Loucy (cell line): ENCODE measurements around the gene EXOC2.

Experiments used
- H2AFZ ChIP-seq: fragments of 200-600 bp; sonication (generic); 2 replicates; pipeline ENCODE4 v1.6.0; 2016; ENCODE audit warnings: antibody characterized with exemption, mild to moderate bottlenecking, low read length, moderate library complexity
- H3F3A ChIP-seq: fragments of 200-600 bp; 2 replicates; pipeline ENCODE4 v1.6.0; 2016; ENCODE audit warnings: antibody characterized with exemption, low read depth, mild to moderate bottlenecking
- H3K27me3 ChIP-seq: fragments of 200-600 bp; sonication (generic); 2 replicates; pipeline ENCODE4 v1.6.1; 2014; ENCODE audit warnings: low read length, mild to moderate bottlenecking; ENCODE audit not compliant: insufficient read depth, poor library complexity, severe bottlenecking
- H3K36me3 ChIP-seq: fragments of 200-600 bp; sonication (generic); 2 replicates; pipeline ENCODE4 v1.6.1; 2016; ENCODE audit warnings: low read length; ENCODE audit not compliant: insufficient read depth
- H3K4me1 ChIP-seq: fragments of 200-600 bp; sonication (generic); 2 replicates; pipeline ENCODE4 v1.5.1; 2014; ENCODE audit warnings: low read length, mild to moderate bottlenecking; ENCODE audit not compliant: insufficient read depth, poor library complexity, severe bottlenecking
- H3K4me2 ChIP-seq: fragments of 200-600 bp; sonication (generic); 2 replicates; pipeline ENCODE4 v1.6.0; 2014; ENCODE audit warnings: antibody characterized with exemption, low read length, low read depth, mild to moderate bottlenecking; ENCODE audit not compliant: poor library complexity, severe bottlenecking
- H3K4me3 ChIP-seq: fragments of 200-600 bp; sonication (generic); 2 replicates; pipeline ENCODE4 v1.5.1; 2014; ENCODE audit warnings: low read length, mild to moderate bottlenecking, mixed read lengths; ENCODE audit not compliant: poor library complexity, severe bottlenecking
- H3K79me2 ChIP-seq: fragments of 200-600 bp; sonication (generic); 2 replicates; pipeline ENCODE4 v1.6.1; 2014; ENCODE audit warnings: low read length; ENCODE audit not compliant: insufficient read depth
- H3K9ac ChIP-seq: fragments of 200-600 bp; sonication (generic); 2 replicates; pipeline ENCODE4 v1.6.0; 2014; ENCODE audit warnings: mild to moderate bottlenecking, low read depth, low read length, moderate library complexity; ENCODE audit not compliant: poor library complexity, severe bottlenecking
- H3K9me2 ChIP-seq: fragments of 200-600 bp; sonication (generic); replicated peaks from 2 replicates; pipeline ENCODE4 v1.6.1; 2016; ENCODE audit warnings: low read depth, low read length, mixed read lengths
- H3K9me3 ChIP-seq: fragments of 200-600 bp; sonication (generic); 2 replicates; pipeline ENCODE4 v1.6.1; 2014; ENCODE audit warnings: mild to moderate bottlenecking, antibody characterized with exemption, low read length, low read depth; ENCODE audit not compliant: insufficient read depth
- H4K20me1 ChIP-seq: fragments of 200-600 bp; sonication (generic); 2 replicates; pipeline ENCODE4 v1.6.0; 2014; ENCODE audit warnings: antibody characterized with exemption, low read length, mild to moderate bottlenecking; ENCODE audit not compliant: insufficient read depth, poor library complexity, severe bottlenecking
- EZH2phosphoT487 ChIP-seq: fragments of 200-600 bp; IDR thresholded peaks from 2 replicates; pipeline ENCODE4 v1.6.1; 2018; ENCODE audit warnings: antibody characterized with exemption, mild to moderate bottlenecking, moderate library complexity, borderline replicate concordance
- TF ChIP-seq, protein P1 (sequence below): fragments of 200-600 bp; sonication (generic); conservative IDR thresholded peaks from 2 replicates; pipeline ENCODE4 v1.5.1; 2014; ENCODE audit warnings: mild to moderate bottlenecking, antibody characterized with exemption, low read length

EXOC2 gene

GRCh38 chr6:650098-650497, 42.8 kb downstream of the EXOC2 start:
- no peaks in the 10 kb centered on the region for H3K9me3 ChIP-seq
- H3K9ac ChIP-seq: no peak overlapping the region
- no peak overlapping the region for H3K4me3 ChIP-seq
- TF ChIP-seq, protein P1, sequence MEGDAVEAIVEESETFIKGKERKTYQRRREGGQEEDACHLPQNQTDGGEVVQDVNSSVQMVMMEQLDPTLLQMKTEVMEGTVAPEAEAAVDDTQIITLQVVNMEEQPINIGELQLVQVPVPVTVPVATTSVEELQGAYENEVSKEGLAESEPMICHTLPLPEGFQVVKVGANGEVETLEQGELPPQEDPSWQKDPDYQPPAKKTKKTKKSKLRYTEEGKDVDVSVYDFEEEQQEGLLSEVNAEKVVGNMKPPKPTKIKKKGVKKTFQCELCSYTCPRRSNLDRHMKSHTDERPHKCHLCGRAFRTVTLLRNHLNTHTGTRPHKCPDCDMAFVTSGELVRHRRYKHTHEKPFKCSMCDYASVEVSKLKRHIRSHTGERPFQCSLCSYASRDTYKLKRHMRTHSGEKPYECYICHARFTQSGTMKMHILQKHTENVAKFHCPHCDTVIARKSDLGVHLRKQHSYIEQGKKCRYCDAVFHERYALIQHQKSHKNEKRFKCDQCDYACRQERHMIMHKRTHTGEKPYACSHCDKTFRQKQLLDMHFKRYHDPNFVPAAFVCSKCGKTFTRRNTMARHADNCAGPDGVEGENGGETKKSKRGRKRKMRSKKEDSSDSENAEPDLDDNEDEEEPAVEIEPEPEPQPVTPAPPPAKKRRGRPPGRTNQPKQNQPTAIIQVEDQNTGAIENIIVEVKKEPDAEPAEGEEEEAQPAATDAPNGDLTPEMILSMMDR: no peak
- TF ChIP-seq EZH2phosphoT487: no peak
- H2AFZ ChIP-seq: no peak overlapping the region
- no peaks in the 10 kb centered on the region for H3K27me3 ChIP-seq
- H3K36me3 ChIP-seq: no peaks in the 10 kb centered on the region
- no peaks in the 10 kb centered on the region for H3F3A ChIP-seq
- no peaks in the 10 kb centered on the region for H4K20me1 ChIP-seq
- H3K4me2 ChIP-seq: no peak overlapping the region
- no peaks in the 10 kb centered on the region for H3K9me2 ChIP-seq
- peaks cover 5% of the 10 kb centered on the region for H3K79me2 ChIP-seq
- peaks cover 24% of the 10 kb centered on the region for H3K4me1 ChIP-seq

- Histone ChIP-seq H3F3A (no peaks in the 10 kb centered on the region), H3K4me2 (no peak overlapping the region), H3K79me2 (peaks cover 13% of the 10 kb centered on the region; the same call in 1 of the 2 replicates), H3K9ac (no peak overlapping the region), H3K27me3 (no peaks in the 10 kb centered on the region), H2AFZ (no peak overlapping the region), H3K36me3 (no peaks in the 10 kb centered on the region), H4K20me1 (no peaks in the 10 kb centered on the region), H3K4me3 (no peak overlapping the region), H3K4me1 (peaks cover 15% of the 10 kb centered on the region), H3K9me3 (no peaks in the 10 kb centered on the region), H3K9me2 (no peaks in the 10 kb centered on the region)
- TF ChIP-seq EZH2phosphoT487: no peak
- TF ChIP-seq, protein P1: no peak
Observed at GRCh38 chr6:642805-643204, 50.1 kb downstream of the EXOC2 start.

DNA sequence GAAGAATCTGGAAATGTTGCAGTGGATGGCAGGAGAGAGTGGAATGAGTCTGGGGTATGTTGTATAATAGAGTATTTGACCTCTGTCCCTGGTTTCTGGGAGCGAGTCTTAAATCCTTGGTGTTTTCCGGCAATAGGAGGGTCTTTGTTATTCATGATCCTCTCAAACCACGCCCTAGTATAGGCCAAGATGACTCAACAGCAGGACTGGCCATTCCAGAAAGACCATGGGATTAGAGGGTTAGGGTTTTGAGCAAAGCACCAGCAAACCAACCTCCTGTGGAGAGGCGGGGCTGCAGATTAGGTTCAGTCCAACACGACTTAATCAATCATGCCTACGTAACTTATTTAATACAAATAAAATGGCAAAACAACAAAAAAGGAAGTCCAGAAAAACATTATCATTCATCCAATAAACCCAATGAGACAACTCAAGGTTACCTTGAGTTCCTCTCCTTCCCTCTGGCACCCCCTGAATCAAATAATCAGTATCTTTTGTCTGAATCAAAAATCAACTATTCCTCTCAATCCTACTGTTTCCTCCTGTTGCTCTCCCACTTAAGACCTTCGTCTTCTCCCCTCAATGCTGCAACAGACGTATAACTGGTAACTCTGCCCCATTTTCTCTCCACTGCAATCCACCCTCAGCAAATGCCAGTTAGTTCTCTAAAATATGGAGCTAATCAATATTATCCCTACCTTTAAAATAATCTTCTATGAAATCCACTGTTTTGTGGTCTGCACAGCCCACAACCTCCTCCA, 51.5 kb downstream of the EXOC2 start:
- Histone ChIP-seq H3K9me3 (no peaks in the 10 kb centered on the region), H3K4me1 (peaks cover 9% of the 10 kb centered on the region), H3K4me3 (no peak overlapping the region), H3K36me3 (peaks cover 7% of the 10 kb centered on the region; the same call in 1 of the 2 replicates), H3K27me3 (no peaks in the 10 kb centered on the region), H2AFZ (no peak overlapping the region), H3K9me2 (no peaks in the 10 kb centered on the region), H3K4me2 (no peak overlapping the region), H3K79me2 (peaks cover 13% of the 10 kb centered on the region; the same call in 1 of the 2 replicates), H3F3A (no peaks in the 10 kb centered on the region), H4K20me1 (no peaks in the 10 kb centered on the region), H3K9ac (no peak overlapping the region)
- TF ChIP-seq, protein P1: no peak
- TF ChIP-seq EZH2phosphoT487: no peak
